HepG2 (cell line): Measurements from ENCODE around the gene WDR20. TPM values are rescaled to one million over a fixed set of nuclear protein-coding genes. Genes with fewer than 3 reads are reported as not detected.

Experiments used
- ATAC-seq: fragments of 200-7000 bp; cut with Tn5 transposase; 3 replicates; pipeline ENCODE4 v1.9.1; 2020; ENCODE audit warnings: mild to moderate bottlenecking, moderate library complexity
- BruUV-seq: library from RNA; stranded (reverse); fragments of 400-500 nt; replicated peaks from 2 replicates; lab custom pipeline; 2021; lab: Mats Ljungman, UMichigan
- CTCF ChIA-PET: fragments of 300-600 bp; formaldehyde crosslinking; extraction: SDS; loops from one replicate; lab custom pipeline; 2021; ENCODE audit warnings: low total read pairs, inconsistent platforms, low intra/inter-chr PET ratio; lab: Yijun Ruan, JAX
- POLR2A ChIA-PET: fragments of 350-600 bp; sonication (Branson Sonifier 250); formaldehyde crosslinking; loops from one replicate; lab custom pipeline; 2020; ENCODE audit warnings: antibody characterized with exemption, inconsistent platforms; lab: Yijun Ruan, JAX
- DNase-seq: peaks from one replicate; pipeline ENCODE4 v3.0.0-alpha.2; 2015; ENCODE audit warnings: low spot score
- FAIRE-seq: peaks from 3 replicates; lab custom pipeline; 2011; peaks lifted over from hg19 to GRCh38; lab: Jason Lieb, UNC
- H2AFZ ChIP-seq: one replicate; pipeline ENCODE4 v1.6.1; 2011; ENCODE audit warnings: low read length, inconsistent platforms
- H3K27ac ChIP-seq: fragments of 300-600 bp; 3 replicates; pipeline ENCODE4 v1.8.0; 2011; ENCODE audit warnings: mixed run types, mild to moderate bottlenecking, mixed read lengths, low read length, inconsistent platforms; ENCODE audit not compliant: insufficient read depth; ENCODE audit errors: extremely low read length
- H3K27me3 ChIP-seq, 2 experiments: fragments of 200-600 bp in 1 of 2; 2 replicates in 1 of 2; 3 replicates in 1 of 2; pipeline versions ENCODE4 v1.6.0 to v1.8.0; 2011; ENCODE audit warnings: low read length in 2 of 2, mild to moderate bottlenecking in 2 of 2, moderate library complexity in 2 of 2, inconsistent platforms in 1 of 2; ENCODE audit not compliant: insufficient read depth in 2 of 2, control insufficient read depth in 1 of 2
- H3K36me3 ChIP-seq, 2 experiments: fragments of 200-600 bp in 1 of 2; replicated peaks in 1 of 2; 2 replicates in 1 of 2; 3 replicates in 1 of 2; pipeline versions ENCODE4 v1.5.1 to v1.8.0; 2011; ENCODE audit warnings: low read length in 2 of 2, inconsistent platforms in 1 of 2; ENCODE audit not compliant: insufficient read depth in 2 of 2, control insufficient read depth in 1 of 2
- H3K4me1 ChIP-seq: 2 replicates; pipeline ENCODE4 v1.5.1; 2012; ENCODE audit warnings: low read length, inconsistent platforms; ENCODE audit not compliant: insufficient read depth
- H3K4me2 ChIP-seq: 2 replicates; pipeline ENCODE4 v1.6.0; 2011; ENCODE audit warnings: low read depth, low read length, inconsistent platforms
- H3K4me3 ChIP-seq, 3 experiments: fragments of 200-600 bp in 1 of 3; sonication (generic), shearing (Covaris generic) in 1 of 3; replicated peaks in 1 of 3; 2 replicates each; pipeline ENCODE4 v1.5.1; 2011 to 2016; ENCODE audit warnings: low read length in 3 of 3, inconsistent platforms in 2 of 3, low read depth in 2 of 3, mild to moderate bottlenecking in 2 of 3, control low read depth in 1 of 3, mixed read lengths in 1 of 3; ENCODE audit not compliant: insufficient read depth in 1 of 3
- H3K79me2 ChIP-seq: one replicate; pipeline ENCODE4 v1.6.1; 2011; ENCODE audit warnings: low read length, inconsistent platforms; ENCODE audit not compliant: insufficient read depth
- H3K9ac ChIP-seq: 2 replicates; pipeline ENCODE4 v1.6.0; 2011; ENCODE audit warnings: mild to moderate bottlenecking, low read depth, low read length, inconsistent platforms; ENCODE audit not compliant: insufficient read depth
- H3K9me3 ChIP-seq: 2 replicates; pipeline ENCODE4 v1.5.1; 2012; ENCODE audit warnings: mild to moderate bottlenecking, low read length
- H4K20me1 ChIP-seq: 2 replicates; pipeline ENCODE4 v1.6.0; 2011; ENCODE audit warnings: inconsistent platforms, mild to moderate bottlenecking, low read length, moderate library complexity; ENCODE audit not compliant: insufficient read depth
- GATAD2A ChIP-seq: IDR thresholded peaks from 2 replicates; pipeline ENCODE4 v1.6.1; 2016
- HMGA1 ChIP-seq: sonication (generic); formaldehyde crosslinking; conservative IDR thresholded peaks from 2 replicates; pipeline ENCODE4 v1.4.0; 2020; ENCODE audit warnings: missing genetic modification reagents
- NFATC3 ChIP-seq: sonication (generic); formaldehyde crosslinking; IDR thresholded peaks from 2 replicates; pipeline ENCODE4 v1.5.1; 2020; ENCODE audit warnings: mild to moderate bottlenecking, missing genetic modification reagents
- WGBS: methylation state at CpG from one replicate; pipeline ENCODE4 v1.1.6; 2017; ENCODE audit warnings: low lambda C conversion rate; 5-methylcytosine and 5-hydroxymethylcytosine counted together
- in situ Hi-C: cut with HindIII; loops from 2 replicates; pipeline ENCODE4 v1.10.0; 2017; ENCODE audit warnings: low pct_unique_long_range_greater_than_20kb; ENCODE audit not compliant: extremely low pct_ligation_motif_present
- intact Hi-C: fragments of 100-400 bp; cut with micrococcal nuclease; formaldehyde crosslinking; loops from one replicate; pipeline ENCODE4 v1.10.0; 2022; ENCODE audit not compliant: unreplicated experiment
- polyA plus RNA-seq, 8 experiments: library from polyadenylated mRNA; depleted of rRNA in 3 of 8; stranded (reverse) in 7 of 8; unstranded in 1 of 8; fragments of >200 nt; fragmentation: Illumina TruSeq in 4 of 8; extraction: Trizol in 4 of 8; gene quantifications; 2 replicates each; pipeline versions ENCODE4 v1.2.1 to v1.2.3, GENCODE V29; 2011 to 2016; ENCODE audit warnings: low read depth in 4 of 8, missing spikeins in 1 of 8, mixed read lengths in 1 of 8; ENCODE audit not compliant: insufficient read depth in 1 of 8
- total RNA-seq, 5 experiments: library from RNA; depleted of rRNA; stranded (reverse); fragments of >200 nt; fragmentation: Illumina TruSeq; extraction: Trizol; gene quantifications; 2 replicates each; pipeline ENCODE4 v1.2.3, GENCODE V29; 2016; ENCODE audit warnings: low read depth in 1 of 5
- TF ChIP-seq, protein P1 (sequence below): sonication (generic); formaldehyde crosslinking; IDR thresholded peaks from 2 replicates; pipeline ENCODE4 v1.5.0; 2020; ENCODE audit warnings: missing genetic modification reagents, mild to moderate bottlenecking, borderline replicate concordance
- TF ChIP-seq, protein P2 (sequence below): sonication (generic); formaldehyde crosslinking; IDR thresholded peaks from 2 replicates; pipeline ENCODE4 v1.9.0; 2022; ENCODE audit warnings: missing genetic modification reagents, mild to moderate bottlenecking, borderline replicate concordance
- TF ChIP-seq, protein P3 (sequence below): sonication (generic); formaldehyde crosslinking; IDR thresholded peaks from 2 replicates; pipeline ENCODE4 v1.4.0; 2020; ENCODE audit warnings: low read depth, mild to moderate bottlenecking, missing genetic modification reagents

Gene WDR20
- total and polyA plus RNA-seq, 2 of the 13 experiments (the other 11 are each of a cell fraction or from before 2014, with no cell fraction given), result 10.4 to 23.2 TPM

DNA sequence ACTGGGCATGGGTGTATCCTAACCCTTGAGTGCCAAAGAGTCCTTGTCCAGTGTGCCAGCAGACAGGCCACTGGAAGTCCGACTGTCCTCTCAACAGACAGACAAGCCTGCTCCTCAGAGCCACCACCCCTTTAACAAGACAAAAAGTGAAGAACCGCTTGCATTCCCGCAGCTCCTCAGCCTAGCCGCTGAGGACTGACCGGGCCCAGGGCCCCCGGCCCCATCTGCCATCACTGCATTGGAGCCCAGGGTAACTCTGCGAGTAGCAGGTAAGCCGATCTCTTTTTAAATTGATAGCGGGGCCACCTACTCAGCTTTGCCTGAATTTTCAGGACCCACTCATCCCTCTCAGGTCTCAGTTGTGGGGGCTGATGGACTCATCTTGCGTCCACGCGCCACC is 96.3 kb downstream of the WDR20 start (continued):
- TF ChIP-seq, protein P1, sequence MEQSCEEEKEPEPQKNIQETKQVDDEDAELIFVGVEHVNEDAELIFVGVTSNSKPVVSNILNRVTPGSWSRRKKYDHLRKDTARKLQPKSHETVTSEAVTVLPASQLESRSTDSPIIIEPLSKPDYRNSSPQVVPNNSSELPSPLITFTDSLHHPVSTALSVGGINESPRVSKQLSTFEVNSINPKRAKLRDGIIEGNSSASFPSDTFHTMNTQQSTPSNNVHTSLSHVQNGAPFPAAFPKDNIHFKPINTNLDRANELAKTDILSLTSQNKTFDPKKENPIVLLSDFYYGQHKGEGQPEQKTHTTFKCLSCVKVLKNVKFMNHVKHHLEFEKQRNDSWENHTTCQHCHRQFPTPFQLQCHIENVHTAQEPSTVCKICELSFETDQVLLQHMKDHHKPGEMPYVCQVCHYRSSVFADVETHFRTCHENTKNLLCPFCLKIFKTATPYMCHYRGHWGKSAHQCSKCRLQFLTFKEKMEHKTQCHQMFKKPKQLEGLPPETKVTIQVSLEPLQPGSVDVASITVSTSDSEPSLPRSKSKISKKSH (CRISPR knock-in tag), result no peak
- TF ChIP-seq NFATC3 (CRISPR knock-in tag) (no peak), GATAD2A (CRISPR knock-in tag) (no peak)
- TF ChIP-seq, protein P2, sequence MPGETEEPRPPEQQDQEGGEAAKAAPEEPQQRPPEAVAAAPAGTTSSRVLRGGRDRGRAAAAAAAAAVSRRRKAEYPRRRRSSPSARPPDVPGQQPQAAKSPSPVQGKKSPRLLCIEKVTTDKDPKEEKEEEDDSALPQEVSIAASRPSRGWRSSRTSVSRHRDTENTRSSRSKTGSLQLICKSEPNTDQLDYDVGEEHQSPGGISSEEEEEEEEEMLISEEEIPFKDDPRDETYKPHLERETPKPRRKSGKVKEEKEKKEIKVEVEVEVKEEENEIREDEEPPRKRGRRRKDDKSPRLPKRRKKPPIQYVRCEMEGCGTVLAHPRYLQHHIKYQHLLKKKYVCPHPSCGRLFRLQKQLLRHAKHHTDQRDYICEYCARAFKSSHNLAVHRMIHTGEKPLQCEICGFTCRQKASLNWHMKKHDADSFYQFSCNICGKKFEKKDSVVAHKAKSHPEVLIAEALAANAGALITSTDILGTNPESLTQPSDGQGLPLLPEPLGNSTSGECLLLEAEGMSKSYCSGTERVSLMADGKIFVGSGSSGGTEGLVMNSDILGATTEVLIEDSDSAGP, result no peak
- TF ChIP-seq, protein P3, sequence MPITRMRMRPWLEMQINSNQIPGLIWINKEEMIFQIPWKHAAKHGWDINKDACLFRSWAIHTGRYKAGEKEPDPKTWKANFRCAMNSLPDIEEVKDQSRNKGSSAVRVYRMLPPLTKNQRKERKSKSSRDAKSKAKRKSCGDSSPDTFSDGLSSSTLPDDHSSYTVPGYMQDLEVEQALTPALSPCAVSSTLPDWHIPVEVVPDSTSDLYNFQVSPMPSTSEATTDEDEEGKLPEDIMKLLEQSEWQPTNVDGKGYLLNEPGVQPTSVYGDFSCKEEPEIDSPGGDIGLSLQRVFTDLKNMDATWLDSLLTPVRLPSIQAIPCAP (CRISPR knock-in tag), result no peak

DNA sequence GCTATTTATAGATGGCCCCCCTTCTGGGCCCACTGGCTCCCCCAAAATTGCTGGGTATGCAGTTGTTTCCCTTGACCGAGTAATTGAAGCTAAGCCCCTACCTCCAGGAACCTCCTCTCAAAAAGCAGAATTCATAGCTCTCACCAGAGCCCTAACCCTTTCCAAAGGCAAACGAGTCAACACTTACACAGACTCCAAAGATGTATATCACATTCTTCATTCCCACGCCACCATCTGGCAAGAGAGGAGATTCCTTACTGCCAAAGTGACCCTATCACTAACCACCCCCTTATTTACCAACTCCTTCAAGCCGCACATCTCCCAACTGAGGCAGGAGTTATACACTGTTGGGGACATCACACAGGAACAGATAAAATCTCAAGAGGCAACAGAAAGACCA is 98.4 kb downstream of the WDR20 start:
- no peaks in the 10 kb centered on the region for H3K27me3 ChIP-seq

More for the DNA sequence above, 98.4 kb downstream of the WDR20 start:
- no peak for DNase-seq
- no peak for TF ChIP-seq HMGA1 (CRISPR knock-in tag)
- TF ChIP-seq, all 625 proteins: peak for 0
- FAIRE-seq, result no peak
- Histone ChIP-seq H3K4me3 (no peak overlapping the region), H3K4me2 (no peak overlapping the region), H3K9me3 (no peaks in the 10 kb centered on the region), H3K36me3 (0 out of 5 replicates have a peak, but pooled peaks cover 0 to 3% of the 10 kb centered on the region in 2 experiments), H2AFZ (no peak overlapping the region), H3K79me2 (no peaks in the 10 kb centered on the region), H3K4me1 (peaks cover 19% of the 10 kb centered on the region; the same call in 1 of the 2 replicates), H3K27ac (no peak overlapping the region), H3K9ac (no peak overlapping the region), H4K20me1 (no peaks in the 10 kb centered on the region)
- ATAC-seq, result no peak
- 56% methylated on average over 4 of the region's 4 CpGs for WGBS
- POLR2A ChIA-PET, result no interaction called here
- CTCF ChIA-PET, result no interaction called here
- intact Hi-C loops, result no loop called here
- BruUV-seq, result no TSS peak
- in situ Hi-C loops, result loop anchor here (5.0 kb wide), 1 partner anchor 74 kb away; no protein-coding TSS in a partner anchor
